C4-2B (cell line): ENCODE results near the gene GPD2.

Source experiments
- CTCF ChIP-seq: fragments of 450-650 bp; conservative IDR thresholded peaks from 2 replicates; pipeline ENCODE4 v1.5.1; 2017; ENCODE audit warnings: mild to moderate bottlenecking
- ZFX ChIP-seq: fragments of 450-650 bp; IDR thresholded peaks from 2 replicates; pipeline ENCODE4 v1.6.1; 2017

- TF ChIP-seq CTCF (no peak), ZFX (no peak)
Measured at GRCh38 chr2:156437931-156438410, 1.8 kb downstream of the GPD2 start.
